ENCODE measurements around the gene TANK.

DNA sequence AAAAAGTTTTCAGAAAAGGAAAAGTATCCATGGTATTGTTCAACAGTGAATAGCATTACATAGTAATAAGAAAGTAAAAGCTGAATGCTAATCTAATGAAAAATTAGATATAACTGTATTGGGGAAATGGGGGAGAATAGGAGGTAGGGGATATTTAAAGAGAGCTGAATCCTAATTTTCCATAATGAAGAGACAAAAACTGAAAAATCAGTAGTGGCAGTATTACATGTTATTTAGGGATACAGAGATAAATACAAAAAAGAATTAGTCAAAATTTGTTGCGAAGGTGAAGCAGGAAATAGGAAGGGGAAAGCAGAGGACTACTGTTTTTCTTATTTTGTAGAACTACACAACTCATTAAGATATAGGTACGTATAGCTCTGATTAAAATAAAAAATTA is 9.1 kb downstream of the TANK start:
- TF ChIP-seq, protein P1, sequence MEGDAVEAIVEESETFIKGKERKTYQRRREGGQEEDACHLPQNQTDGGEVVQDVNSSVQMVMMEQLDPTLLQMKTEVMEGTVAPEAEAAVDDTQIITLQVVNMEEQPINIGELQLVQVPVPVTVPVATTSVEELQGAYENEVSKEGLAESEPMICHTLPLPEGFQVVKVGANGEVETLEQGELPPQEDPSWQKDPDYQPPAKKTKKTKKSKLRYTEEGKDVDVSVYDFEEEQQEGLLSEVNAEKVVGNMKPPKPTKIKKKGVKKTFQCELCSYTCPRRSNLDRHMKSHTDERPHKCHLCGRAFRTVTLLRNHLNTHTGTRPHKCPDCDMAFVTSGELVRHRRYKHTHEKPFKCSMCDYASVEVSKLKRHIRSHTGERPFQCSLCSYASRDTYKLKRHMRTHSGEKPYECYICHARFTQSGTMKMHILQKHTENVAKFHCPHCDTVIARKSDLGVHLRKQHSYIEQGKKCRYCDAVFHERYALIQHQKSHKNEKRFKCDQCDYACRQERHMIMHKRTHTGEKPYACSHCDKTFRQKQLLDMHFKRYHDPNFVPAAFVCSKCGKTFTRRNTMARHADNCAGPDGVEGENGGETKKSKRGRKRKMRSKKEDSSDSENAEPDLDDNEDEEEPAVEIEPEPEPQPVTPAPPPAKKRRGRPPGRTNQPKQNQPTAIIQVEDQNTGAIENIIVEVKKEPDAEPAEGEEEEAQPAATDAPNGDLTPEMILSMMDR (conservative IDR thresholded peaks at IDR 0.05): no peak
- TF ChIP-seq ZFX (IDR thresholded peaks at IDR 0.05): no peak

Measured in C4-2B (cell line).